WTC11 (cell line): ENCODE results near the gene PET100. TPM values are rescaled to one million over a fixed set of nuclear protein-coding genes. Genes with fewer than 3 reads are reported as not detected.
A peak's percentile ranks its signal among the peaks of the same experiment; 100 is the strongest.

Experiments
- ATAC-seq: fragments of 200-7000 bp; cut with Tn5 transposase; 2 replicates; pipeline ENCODE4 v1.10.0; 2021; ENCODE audit warnings: mild to moderate bottlenecking, moderate library complexity
- CTCF ChIA-PET: fragments of 300-600 bp; sonication (Branson Sonifier 250); formaldehyde crosslinking; loops from one replicate; lab custom pipeline; 2021; ENCODE audit warnings: antibody characterized with exemption; lab: Charles Lee
- POLR2A ChIA-PET: fragments of 350-600 bp; sonication (Branson Sonifier 250); formaldehyde crosslinking; loops from one replicate; lab custom pipeline; 2021; ENCODE audit warnings: antibody characterized with exemption; lab: Charles Lee
- DNase-seq: peaks from one replicate; pipeline ENCODE4 v3.0.0; 2021; ENCODE audit warnings: low spot score
- H3K27ac Mint-ChIP-seq: 2 replicates; pipeline ENCODE4 v1.8.0; 2021; ENCODE audit warnings: mixed read lengths
- H3K27me3 Mint-ChIP-seq: 2 replicates; pipeline ENCODE4 v1.8.0; 2021; ENCODE audit warnings: low read depth, mild to moderate bottlenecking, moderate library complexity, mixed read lengths
- H3K36me3 Mint-ChIP-seq: 2 replicates; pipeline ENCODE4 v1.8.0; 2021; ENCODE audit warnings: mixed read lengths
- H3K4me1 Mint-ChIP-seq: 2 replicates; pipeline ENCODE4 v1.8.0; 2022; ENCODE audit warnings: mixed read lengths
- H3K4me3 Mint-ChIP-seq: 2 replicates; pipeline ENCODE4 v1.8.0; 2021; ENCODE audit warnings: mild to moderate bottlenecking, moderate library complexity, mixed read lengths
- H3K9me3 Mint-ChIP-seq: 2 replicates; pipeline ENCODE4 v1.8.0; 2021; ENCODE audit warnings: mixed read lengths
- CBFB ChIP-seq: sonication (generic); formaldehyde crosslinking; IDR thresholded peaks from 2 replicates; pipeline ENCODE4 v1.8.1; 2022; ENCODE audit warnings: mild to moderate bottlenecking, low read depth, missing genetic modification reagents
- EMX1 ChIP-seq: fragments of 250-450 bp; sonication (Bioruptor Pico); IDR thresholded peaks from 2 replicates; pipeline ENCODE4 v1.8.0; 2021; ENCODE audit warnings: mild to moderate bottlenecking
- FOXJ3 ChIP-seq: sonication (generic); formaldehyde crosslinking; IDR thresholded peaks from 2 replicates; pipeline ENCODE4 v1.9.0; 2021; ENCODE audit warnings: missing genetic modification reagents, mild to moderate bottlenecking, borderline replicate concordance
- FOXP1 ChIP-seq: sonication (generic); formaldehyde crosslinking; IDR thresholded peaks from 2 replicates; pipeline ENCODE4 v1.8.0; 2022; ENCODE audit warnings: missing genetic modification reagents, mild to moderate bottlenecking, moderate library complexity, borderline replicate concordance
- GRHL2 ChIP-seq: fragments of 250-450 bp; sonication (Bioruptor Pico); IDR thresholded peaks from 2 replicates; pipeline ENCODE4 v1.8.0; 2022; ENCODE audit warnings: mild to moderate bottlenecking, moderate library complexity; ENCODE audit not compliant: insufficient replicate concordance, severe bottlenecking
- MXD4 ChIP-seq: fragments of 250-450 bp; sonication (Bioruptor Pico); IDR thresholded peaks from 2 replicates; pipeline ENCODE4 v1.8.0; 2021; ENCODE audit warnings: mild to moderate bottlenecking, moderate library complexity, borderline replicate concordance
- PRRX2 ChIP-seq: fragments of 250-450 bp; sonication (Bioruptor Pico); IDR thresholded peaks from 2 replicates; pipeline ENCODE4 v1.8.0; 2021; ENCODE audit warnings: mild to moderate bottlenecking
- SP1 ChIP-seq: sonication (generic); formaldehyde crosslinking; conservative IDR thresholded peaks from 2 replicates; pipeline ENCODE4 v1.8.1; 2022; ENCODE audit warnings: missing genetic modification reagents
- ZNF138 ChIP-seq: sonication (generic); formaldehyde crosslinking; conservative IDR thresholded peaks from 2 replicates; pipeline ENCODE4 v1.8.1; 2022; ENCODE audit warnings: mild to moderate bottlenecking, moderate library complexity, missing genetic modification reagents
- ZNF232 ChIP-seq: sonication (generic); formaldehyde crosslinking; IDR thresholded peaks from 2 replicates; pipeline ENCODE4 v1.8.0; 2022; ENCODE audit warnings: mild to moderate bottlenecking, missing genetic modification reagents
- ZNF416 ChIP-seq: fragments of 250-450 bp; sonication (Bioruptor Pico); IDR thresholded peaks from 2 replicates; pipeline ENCODE4 v1.9.0; 2021; ENCODE audit warnings: mild to moderate bottlenecking, inconsistent platforms
- total RNA-seq: library from RNA; stranded (reverse); gene quantifications from 3 replicates; pipeline ENCODE4 v1.2.3, GENCODE V29; 2021
- TF ChIP-seq, protein P1 (sequence below): fragments of 200-600 bp; IDR thresholded peaks from 2 replicates; pipeline ENCODE4 v1.8.0; 2022; ENCODE audit warnings: antibody characterized with exemption
- TF ChIP-seq, protein P2 (sequence below): sonication (generic); formaldehyde crosslinking; IDR thresholded peaks from 2 replicates; pipeline ENCODE4 v1.8.1; 2023; ENCODE audit warnings: mild to moderate bottlenecking, missing genetic modification reagents, moderate library complexity
- TF ChIP-seq, protein P3 (sequence below): sonication (generic); formaldehyde crosslinking; IDR thresholded peaks from 2 replicates; pipeline ENCODE4 v1.8.0; 2022; ENCODE audit warnings: mild to moderate bottlenecking, missing genetic modification reagents
- TF ChIP-seq, protein P4 (sequence below): fragments of 250-450 bp; sonication (Bioruptor Pico); IDR thresholded peaks from 2 replicates; pipeline ENCODE4 v1.9.0; 2021; ENCODE audit warnings: moderate library complexity, mild to moderate bottlenecking, inconsistent platforms, borderline replicate concordance
- TF ChIP-seq, protein P5 (sequence below): sonication (generic); formaldehyde crosslinking; IDR thresholded peaks from 2 replicates; pipeline ENCODE4 v1.8.1; 2023; ENCODE audit warnings: mild to moderate bottlenecking, moderate library complexity, missing genetic modification reagents
- TF ChIP-seq, protein P6 (sequence below): sonication (generic); formaldehyde crosslinking; conservative IDR thresholded peaks from 2 replicates; pipeline ENCODE4 v1.8.1; 2023; ENCODE audit warnings: mild to moderate bottlenecking, low read depth, missing genetic modification reagents, moderate library complexity
- TF ChIP-seq, protein P7 (sequence below): sonication (generic); formaldehyde crosslinking; IDR thresholded peaks from 2 replicates; pipeline ENCODE4 v1.8.0; 2023; ENCODE audit warnings: missing genetic modification reagents

PET100 gene
- total RNA-seq, 1 experiment from 2014 or later, result 111 TPM

DNA sequence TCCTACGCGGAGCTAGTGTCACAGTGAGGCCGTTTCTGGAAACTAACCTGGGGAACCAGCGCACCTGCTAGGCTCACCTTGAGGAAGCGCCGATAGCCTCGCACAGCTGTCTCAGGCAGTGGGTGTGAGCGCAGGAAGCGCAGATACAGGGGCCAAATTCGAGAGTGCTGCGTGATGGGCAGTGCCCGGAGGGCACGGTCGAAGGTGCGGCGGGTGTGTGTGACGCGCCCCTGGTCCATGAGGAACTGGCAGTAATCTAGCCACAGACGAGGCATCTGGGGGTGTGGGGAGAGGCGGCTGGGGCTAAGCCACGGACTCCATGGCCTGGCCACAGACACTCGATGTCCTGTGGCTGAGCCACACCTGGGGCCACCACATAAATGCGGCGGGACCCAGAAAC, 2.4 kb upstream of the PET100 start (continued):
- TF ChIP-seq, protein P1, sequence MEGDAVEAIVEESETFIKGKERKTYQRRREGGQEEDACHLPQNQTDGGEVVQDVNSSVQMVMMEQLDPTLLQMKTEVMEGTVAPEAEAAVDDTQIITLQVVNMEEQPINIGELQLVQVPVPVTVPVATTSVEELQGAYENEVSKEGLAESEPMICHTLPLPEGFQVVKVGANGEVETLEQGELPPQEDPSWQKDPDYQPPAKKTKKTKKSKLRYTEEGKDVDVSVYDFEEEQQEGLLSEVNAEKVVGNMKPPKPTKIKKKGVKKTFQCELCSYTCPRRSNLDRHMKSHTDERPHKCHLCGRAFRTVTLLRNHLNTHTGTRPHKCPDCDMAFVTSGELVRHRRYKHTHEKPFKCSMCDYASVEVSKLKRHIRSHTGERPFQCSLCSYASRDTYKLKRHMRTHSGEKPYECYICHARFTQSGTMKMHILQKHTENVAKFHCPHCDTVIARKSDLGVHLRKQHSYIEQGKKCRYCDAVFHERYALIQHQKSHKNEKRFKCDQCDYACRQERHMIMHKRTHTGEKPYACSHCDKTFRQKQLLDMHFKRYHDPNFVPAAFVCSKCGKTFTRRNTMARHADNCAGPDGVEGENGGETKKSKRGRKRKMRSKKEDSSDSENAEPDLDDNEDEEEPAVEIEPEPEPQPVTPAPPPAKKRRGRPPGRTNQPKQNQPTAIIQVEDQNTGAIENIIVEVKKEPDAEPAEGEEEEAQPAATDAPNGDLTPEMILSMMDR, result no peak
- TF ChIP-seq, all 79 proteins: peak for 0

DNA sequence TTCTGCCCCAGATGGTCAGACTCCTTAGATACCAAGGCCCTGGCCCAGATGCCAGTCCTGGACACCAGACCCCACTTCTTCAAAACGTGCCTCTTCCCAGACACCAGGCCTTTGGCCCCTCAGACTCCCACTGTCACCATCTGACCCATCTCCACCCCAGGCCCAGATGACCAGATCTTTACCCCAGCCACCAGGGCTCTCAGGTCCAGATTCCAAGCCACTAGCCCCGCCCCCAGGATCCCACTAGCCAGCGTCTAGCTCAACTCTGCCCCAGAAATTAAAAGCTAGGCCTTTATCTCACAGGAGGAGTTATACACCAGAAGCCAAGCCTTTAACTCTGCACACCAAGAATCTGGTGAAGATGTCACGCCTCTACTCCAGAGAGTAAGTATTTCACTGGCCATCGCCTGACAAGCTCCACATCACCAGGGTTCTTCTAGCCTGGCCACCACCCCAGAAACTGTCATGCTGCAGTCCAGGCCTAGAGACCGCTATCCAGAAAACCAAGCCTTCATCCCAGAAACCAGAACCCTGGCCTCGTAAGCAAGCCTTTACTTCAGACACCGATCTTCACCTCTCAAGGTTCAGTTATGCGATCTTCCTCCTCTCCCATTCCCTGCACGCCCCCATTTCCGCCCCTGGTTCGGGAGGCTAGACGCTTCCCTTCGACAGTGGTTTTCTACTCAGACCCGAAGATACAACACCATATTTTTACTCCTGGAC, 843 bp upstream of the PET100 start:
- POLR2A ChIA-PET, result interaction anchor here (0.5 to 1.1 kb wide), 2 partner anchors 23 to 1125 kb away, joined by 3 to 8 read pairs; no protein-coding TSS in a partner anchor

DNA sequence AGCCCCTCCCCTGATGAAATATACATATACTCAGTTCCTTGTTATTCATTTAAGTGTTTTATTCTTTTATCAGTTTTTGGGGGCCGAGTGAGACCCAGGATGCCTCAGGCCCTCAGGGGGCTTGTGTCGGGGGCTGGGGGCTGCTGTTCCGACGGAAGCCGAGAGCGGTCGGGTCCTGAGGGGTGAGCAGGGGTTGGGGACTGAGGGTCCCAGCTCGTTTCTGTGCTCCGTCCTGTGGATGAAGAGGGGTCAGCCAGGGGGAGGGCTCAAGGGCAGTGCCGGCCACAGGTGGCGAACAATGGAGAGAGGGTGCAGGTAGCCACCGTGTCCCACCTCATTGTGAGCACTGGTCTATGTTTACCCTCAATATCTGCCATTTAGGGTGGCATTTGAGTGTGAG, 2.0 kb downstream of the PET100 start:
- POLR2A ChIA-PET, result interaction anchor here (0.5 kb wide), 1 partner anchor 1952 kb away, joined by 6 read pairs; no protein-coding TSS in a partner anchor
- DNase-seq, result no peak
- Mint-ChIP-seq H3K27me3 (peaks cover 27% of the 10 kb centered on the region), H3K4me1 (peaks cover 24% of the 10 kb centered on the region), H3K36me3 (peaks cover 8% of the 10 kb centered on the region), H3K27ac (no peak overlapping the region), H3K4me3 (peak overlapping the region; percentile 22; the same call in 1 of the 2 replicates), H3K9me3 (no peaks in the 10 kb centered on the region)
- no peak for ATAC-seq
- CTCF ChIA-PET, result interaction anchor here (0.5 kb wide), 1 partner anchor 112 kb away, joined by 4 read pairs; no protein-coding TSS in a partner anchor
- TF ChIP-seq, protein P2, sequence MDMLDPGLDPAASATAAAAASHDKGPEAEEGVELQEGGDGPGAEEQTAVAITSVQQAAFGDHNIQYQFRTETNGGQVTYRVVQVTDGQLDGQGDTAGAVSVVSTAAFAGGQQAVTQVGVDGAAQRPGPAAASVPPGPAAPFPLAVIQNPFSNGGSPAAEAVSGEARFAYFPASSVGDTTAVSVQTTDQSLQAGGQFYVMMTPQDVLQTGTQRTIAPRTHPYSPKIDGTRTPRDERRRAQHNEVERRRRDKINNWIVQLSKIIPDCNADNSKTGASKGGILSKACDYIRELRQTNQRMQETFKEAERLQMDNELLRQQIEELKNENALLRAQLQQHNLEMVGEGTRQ (CRISPR knock-in tag), result no peak
- no peak for TF ChIP-seq CBFB (CRISPR knock-in tag)
- TF ChIP-seq MXD4, result no peak
- TF ChIP-seq, protein P3, sequence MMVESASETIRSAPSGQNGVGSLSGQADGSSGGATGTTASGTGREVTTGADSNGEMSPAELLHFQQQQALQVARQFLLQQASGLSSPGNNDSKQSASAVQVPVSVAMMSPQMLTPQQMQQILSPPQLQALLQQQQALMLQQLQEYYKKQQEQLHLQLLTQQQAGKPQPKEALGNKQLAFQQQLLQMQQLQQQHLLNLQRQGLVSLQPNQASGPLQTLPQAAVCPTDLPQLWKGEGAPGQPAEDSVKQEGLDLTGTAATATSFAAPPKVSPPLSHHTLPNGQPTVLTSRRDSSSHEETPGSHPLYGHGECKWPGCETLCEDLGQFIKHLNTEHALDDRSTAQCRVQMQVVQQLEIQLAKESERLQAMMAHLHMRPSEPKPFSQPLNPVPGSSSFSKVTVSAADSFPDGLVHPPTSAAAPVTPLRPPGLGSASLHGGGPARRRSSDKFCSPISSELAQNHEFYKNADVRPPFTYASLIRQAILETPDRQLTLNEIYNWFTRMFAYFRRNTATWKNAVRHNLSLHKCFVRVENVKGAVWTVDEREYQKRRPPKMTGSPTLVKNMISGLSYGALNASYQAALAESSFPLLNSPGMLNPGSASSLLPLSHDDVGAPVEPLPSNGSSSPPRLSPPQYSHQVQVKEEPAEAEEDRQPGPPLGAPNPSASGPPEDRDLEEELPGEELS (CRISPR knock-in tag), result no peak
- no peak for TF ChIP-seq SP1 (CRISPR knock-in tag)
- TF ChIP-seq FOXP1 (CRISPR knock-in tag), result no peak
- TF ChIP-seq, protein P1, result no peak
- TF ChIP-seq, protein P4, sequence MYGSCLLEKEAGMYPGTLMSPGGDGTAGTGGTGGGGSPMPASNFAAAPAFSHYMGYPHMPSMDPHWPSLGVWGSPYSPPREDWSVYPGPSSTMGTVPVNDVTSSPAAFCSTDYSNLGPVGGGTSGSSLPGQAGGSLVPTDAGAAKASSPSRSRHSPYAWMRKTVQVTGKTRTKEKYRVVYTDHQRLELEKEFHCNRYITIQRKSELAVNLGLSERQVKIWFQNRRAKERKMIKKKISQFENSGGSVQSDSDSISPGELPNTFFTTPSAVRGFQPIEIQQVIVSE (CRISPR knock-in tag), result no peak
- TF ChIP-seq, protein P5, sequence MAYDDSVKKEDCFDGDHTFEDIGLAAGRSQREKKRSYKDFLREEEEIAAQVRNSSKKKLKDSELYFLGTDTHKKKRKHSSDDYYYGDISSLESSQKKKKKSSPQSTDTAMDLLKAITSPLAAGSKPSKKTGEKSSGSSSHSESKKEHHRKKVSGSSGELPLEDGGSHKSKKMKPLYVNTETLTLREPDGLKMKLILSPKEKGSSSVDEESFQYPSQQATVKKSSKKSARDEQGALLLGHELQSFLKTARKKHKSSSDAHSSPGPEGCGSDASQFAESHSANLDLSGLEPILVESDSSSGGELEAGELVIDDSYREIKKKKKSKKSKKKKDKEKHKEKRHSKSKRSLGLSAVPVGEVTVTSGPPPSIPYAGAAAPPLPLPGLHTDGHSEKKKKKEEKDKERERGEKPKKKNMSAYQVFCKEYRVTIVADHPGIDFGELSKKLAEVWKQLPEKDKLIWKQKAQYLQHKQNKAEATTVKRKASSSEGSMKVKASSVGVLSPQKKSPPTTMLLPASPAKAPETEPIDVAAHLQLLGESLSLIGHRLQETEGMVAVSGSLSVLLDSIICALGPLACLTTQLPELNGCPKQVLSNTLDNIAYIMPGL (CRISPR knock-in tag), result no peak
- no peak for TF ChIP-seq FOXJ3
- no peak for TF ChIP-seq ZNF416 (CRISPR knock-in tag)

More for the DNA sequence above, 843 bp upstream of the PET100 start:
- ATAC-seq, result no peak
- peaks cover 24% of the 10 kb centered on the region for H3K4me1 Mint-ChIP-seq
- TF ChIP-seq, protein P6, sequence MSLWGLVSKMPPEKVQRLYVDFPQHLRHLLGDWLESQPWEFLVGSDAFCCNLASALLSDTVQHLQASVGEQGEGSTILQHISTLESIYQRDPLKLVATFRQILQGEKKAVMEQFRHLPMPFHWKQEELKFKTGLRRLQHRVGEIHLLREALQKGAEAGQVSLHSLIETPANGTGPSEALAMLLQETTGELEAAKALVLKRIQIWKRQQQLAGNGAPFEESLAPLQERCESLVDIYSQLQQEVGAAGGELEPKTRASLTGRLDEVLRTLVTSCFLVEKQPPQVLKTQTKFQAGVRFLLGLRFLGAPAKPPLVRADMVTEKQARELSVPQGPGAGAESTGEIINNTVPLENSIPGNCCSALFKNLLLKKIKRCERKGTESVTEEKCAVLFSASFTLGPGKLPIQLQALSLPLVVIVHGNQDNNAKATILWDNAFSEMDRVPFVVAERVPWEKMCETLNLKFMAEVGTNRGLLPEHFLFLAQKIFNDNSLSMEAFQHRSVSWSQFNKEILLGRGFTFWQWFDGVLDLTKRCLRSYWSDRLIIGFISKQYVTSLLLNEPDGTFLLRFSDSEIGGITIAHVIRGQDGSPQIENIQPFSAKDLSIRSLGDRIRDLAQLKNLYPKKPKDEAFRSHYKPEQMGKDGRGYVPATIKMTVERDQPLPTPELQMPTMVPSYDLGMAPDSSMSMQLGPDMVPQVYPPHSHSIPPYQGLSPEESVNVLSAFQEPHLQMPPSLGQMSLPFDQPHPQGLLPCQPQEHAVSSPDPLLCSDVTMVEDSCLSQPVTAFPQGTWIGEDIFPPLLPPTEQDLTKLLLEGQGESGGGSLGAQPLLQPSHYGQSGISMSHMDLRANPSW (CRISPR knock-in tag), result no peak
- TF ChIP-seq PRRX2 (CRISPR knock-in tag) (no peak), ZNF232 (no peak), ZNF138 (CRISPR knock-in tag) (no peak), EMX1 (CRISPR knock-in tag) (no peak), GRHL2 (CRISPR knock-in tag) (no peak)
- TF ChIP-seq, protein P7, sequence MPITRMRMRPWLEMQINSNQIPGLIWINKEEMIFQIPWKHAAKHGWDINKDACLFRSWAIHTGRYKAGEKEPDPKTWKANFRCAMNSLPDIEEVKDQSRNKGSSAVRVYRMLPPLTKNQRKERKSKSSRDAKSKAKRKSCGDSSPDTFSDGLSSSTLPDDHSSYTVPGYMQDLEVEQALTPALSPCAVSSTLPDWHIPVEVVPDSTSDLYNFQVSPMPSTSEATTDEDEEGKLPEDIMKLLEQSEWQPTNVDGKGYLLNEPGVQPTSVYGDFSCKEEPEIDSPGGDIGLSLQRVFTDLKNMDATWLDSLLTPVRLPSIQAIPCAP (CRISPR knock-in tag), result no peak
- CTCF ChIA-PET, result interaction anchor here (0.7 to 2.5 kb wide), 12 partner anchors 9 to 527 kb away, joined by 3 to 32 read pairs (median 4); partner anchors contain the start of gene TRAPPC5
- H3K4me3 Mint-ChIP-seq, result peak overlapping the region; percentile 90
- H3K36me3 Mint-ChIP-seq, result peaks cover 12% of the 10 kb centered on the region
- no peak for DNase-seq
- peak overlapping the region; percentile 98 for H3K27ac Mint-ChIP-seq
- no peaks in the 10 kb centered on the region for H3K9me3 Mint-ChIP-seq
- H3K27me3 Mint-ChIP-seq, result no peaks in the 10 kb centered on the region
